ENCODE measurements around the gene GUCA1A. TPM values are rescaled to one million over a fixed set of nuclear protein-coding genes. Genes with fewer than 3 reads are reported as not detected.
"Not testable (repeated sequence)": the region's sequence is repeated elsewhere in the genome, so short reads cannot be mapped to it uniquely, and the experiment has no call there.

The GUCA1A gene
- total RNA-seq, 1 donor from 2014 or later, result not detected

DNA sequence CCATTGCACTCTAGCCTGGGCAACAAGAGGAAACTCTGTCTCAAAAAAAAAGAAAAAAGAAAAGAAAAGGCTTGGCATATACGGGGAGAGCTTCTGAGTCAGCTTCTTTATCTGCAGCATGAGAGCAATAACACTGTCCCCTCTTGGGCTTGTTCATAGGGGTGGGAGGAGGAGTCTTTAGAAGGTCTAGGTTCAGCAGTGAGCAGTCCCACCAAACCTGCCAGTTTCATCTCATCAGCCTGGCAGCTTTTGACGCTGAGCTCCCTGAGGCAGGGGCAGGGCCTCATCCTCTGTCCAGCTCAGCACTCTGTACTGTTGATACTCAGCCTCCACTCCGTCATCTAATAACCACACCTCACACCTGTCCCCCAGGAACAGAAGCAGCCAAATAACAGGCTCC, 25.1 kb upstream of the GUCA1A start:
- H3K4me3 ChIP-seq, result no peak overlapping the region
- H3K27ac ChIP-seq, result no peak overlapping the region
- TF ChIP-seq, protein P1, sequence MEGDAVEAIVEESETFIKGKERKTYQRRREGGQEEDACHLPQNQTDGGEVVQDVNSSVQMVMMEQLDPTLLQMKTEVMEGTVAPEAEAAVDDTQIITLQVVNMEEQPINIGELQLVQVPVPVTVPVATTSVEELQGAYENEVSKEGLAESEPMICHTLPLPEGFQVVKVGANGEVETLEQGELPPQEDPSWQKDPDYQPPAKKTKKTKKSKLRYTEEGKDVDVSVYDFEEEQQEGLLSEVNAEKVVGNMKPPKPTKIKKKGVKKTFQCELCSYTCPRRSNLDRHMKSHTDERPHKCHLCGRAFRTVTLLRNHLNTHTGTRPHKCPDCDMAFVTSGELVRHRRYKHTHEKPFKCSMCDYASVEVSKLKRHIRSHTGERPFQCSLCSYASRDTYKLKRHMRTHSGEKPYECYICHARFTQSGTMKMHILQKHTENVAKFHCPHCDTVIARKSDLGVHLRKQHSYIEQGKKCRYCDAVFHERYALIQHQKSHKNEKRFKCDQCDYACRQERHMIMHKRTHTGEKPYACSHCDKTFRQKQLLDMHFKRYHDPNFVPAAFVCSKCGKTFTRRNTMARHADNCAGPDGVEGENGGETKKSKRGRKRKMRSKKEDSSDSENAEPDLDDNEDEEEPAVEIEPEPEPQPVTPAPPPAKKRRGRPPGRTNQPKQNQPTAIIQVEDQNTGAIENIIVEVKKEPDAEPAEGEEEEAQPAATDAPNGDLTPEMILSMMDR (IDR thresholded peaks at IDR 0.05), result no peak
- no peaks in the 10 kb centered on the region for H3K36me3 ChIP-seq
- ATAC-seq, result no peak
- H3K9me3 ChIP-seq, result no peaks in the 10 kb centered on the region
- peaks cover 4% of the 10 kb centered on the region for H3K27me3 ChIP-seq
- H3K4me1 ChIP-seq, result no peaks in the 10 kb centered on the region
- intact Hi-C loops (cut with DNase I), result no loop called here
- DNase-seq, result no peak

DNA sequence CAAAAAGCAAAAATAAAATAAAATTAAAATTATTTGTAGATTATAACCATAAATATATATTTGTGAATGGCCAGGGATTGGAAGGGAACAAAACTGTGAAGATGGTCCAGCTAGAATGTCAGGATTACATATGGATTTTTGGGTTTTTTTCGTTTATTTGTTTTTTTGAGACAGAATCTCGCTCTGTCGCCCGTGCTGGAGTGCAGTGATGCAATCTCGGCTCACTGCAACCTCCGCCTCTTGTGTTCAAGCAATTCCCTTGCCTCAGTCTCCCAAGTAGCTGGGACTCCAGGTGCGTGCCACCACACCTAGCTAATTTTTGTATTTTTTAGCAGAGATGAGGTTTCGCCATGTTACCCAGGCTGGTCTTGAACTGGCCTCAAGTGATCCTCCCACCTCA, 22.9 kb upstream of the GUCA1A start:
- no peaks in the 10 kb centered on the region for H3K27me3 ChIP-seq
- ATAC-seq (no peak), DNase-seq (no peak)
- no peak overlapping the region for H3K27ac ChIP-seq
- no peaks in the 10 kb centered on the region for H3K9me3 ChIP-seq
- H3K36me3 ChIP-seq, result no peaks in the 10 kb centered on the region
- no peaks in the 10 kb centered on the region for H3K4me1 ChIP-seq
- no peak overlapping the region for H3K4me3 ChIP-seq
- intact Hi-C loops (cut with DNase I), result no loop called here
- TF ChIP-seq, protein P1 (IDR thresholded peaks at IDR 0.05), result no peak

DNA sequence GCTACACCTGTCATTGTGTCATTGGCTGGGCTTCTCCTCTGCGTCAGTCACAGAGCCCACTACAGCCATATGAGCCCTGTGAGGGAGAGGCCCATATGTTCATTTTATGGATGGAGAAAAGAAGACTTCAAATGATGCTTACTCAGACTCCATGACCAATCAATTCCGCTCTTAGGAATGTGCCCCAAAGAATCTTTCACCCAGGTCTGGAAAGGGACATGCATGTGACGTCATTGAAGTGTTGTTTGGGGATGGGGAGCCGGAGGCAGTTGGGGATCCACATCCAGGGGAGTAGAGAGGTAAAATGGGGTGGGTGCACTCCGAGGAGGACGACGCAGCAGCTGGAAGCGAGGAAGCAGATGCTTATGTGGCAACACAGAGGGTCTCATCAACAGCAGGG, 21.1 kb upstream of the GUCA1A start:
- no peaks in the 10 kb centered on the region for H3K27me3 ChIP-seq
- TF ChIP-seq, protein P1 (IDR thresholded peaks at IDR 0.05), result no peak
- no peaks in the 10 kb centered on the region for H3K4me1 ChIP-seq
- H3K4me3 ChIP-seq, result no peak overlapping the region
- no peak overlapping the region for H3K27ac ChIP-seq
- H3K36me3 ChIP-seq, result no peaks in the 10 kb centered on the region
- intact Hi-C loops (cut with DNase I), result no loop called here
- no peaks in the 10 kb centered on the region for H3K9me3 ChIP-seq
- no peak for DNase-seq
- ATAC-seq, result no peak

DNA sequence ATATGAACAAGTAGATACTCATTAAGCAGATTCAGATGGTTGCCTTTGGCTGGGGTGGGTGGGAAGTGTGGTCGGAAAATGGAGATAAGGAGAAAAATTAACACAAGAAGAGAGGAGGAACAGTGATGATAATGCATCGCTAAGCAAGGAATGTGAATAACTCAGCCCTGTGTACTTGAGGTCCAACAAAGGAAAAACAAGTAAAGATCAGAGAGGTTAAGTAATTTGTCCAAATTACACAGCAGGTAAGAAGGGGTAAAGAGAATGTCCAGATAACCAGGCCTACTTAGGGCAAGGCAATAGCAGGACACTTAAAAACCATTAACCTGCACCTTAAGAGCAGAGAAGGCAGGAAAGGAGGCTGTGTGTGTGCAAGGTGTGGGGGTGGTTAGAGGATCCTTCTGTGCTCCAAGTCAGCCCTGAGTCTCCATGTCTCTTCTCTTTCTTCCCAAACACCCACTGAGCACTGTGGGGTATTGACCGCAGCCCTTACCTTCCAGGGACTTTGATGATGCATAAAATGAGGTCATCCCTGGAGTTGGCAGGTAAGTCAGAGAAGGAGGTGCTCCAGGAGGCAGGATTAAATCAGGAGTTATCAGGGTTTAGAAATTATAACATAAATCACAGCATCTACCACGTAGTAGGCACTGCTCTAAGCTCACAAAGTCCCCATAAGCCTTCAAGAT, 20.5 kb upstream of the GUCA1A start:
- ATAC-seq; H3K4me3 ChIP-seq; H3K4me1 ChIP-seq; intact Hi-C loops (cut with DNase I); H3K27ac ChIP-seq; DNase-seq; H3K9me3 ChIP-seq; H3K27me3 ChIP-seq; H3K36me3 ChIP-seq: not testable (repeated sequence)

DNA sequence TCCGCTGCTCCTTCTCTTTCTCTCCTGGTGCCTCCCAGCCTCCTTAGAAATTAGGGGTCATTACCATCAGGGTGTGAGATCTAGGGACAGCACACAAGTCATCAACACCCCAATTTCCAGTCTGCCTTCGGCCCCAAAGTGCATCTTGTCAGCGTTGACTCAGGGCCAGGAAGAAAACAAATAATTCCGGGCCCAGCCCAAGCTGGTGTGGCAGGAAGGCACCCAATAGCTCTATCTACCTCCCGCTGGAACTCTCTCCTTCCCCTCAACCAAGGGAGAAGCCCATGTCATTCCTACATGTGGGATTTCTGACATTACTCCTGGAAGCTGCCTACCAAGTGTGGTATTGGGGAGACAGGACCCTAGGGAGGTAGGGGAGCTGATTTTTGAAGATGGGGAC, 19.2 kb upstream of the GUCA1A start:
- intact Hi-C loops (cut with DNase I), result no loop called here
- no peak for ATAC-seq

DNA sequence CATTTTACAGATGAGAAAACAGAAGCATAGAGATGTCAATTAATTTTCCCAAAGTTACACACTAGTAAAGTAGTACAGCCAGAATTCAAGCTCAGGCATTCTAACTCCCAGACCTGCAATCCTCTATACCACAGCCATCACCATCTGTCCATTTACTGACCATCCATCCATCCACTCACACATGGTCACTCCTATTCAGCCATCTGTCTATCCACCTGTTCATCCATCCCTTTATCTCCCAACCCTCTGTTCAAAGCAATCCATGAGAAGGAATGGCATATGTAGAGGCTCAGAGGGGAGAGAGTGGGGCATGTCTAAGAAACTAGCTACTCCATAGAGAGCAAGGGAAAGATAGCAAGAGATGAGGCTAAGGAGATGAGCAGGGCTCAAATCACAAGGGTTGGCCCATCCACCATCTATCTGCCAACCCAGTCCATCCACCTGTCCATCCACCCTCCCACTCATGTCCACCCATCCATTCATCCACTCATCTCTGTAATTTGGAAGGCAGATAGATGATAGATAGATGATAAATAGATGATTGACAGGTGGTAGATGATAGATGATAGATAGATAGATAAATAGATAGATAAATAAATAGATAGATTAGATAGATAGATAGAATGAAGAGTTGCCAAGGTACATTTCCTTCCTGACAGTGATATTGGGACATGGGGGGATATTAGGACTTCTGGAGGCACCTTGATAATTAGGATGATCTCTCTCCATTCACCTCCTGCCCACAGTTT, 18.5 kb upstream of the GUCA1A start:
- TF ChIP-seq, protein P1 (IDR thresholded peaks at IDR 0.05), result no peak
- Histone ChIP-seq H3K27ac (no peak overlapping the region), H3K4me3 (no peak overlapping the region), H3K36me3 (no peaks in the 10 kb centered on the region), H3K27me3 (no peaks in the 10 kb centered on the region), H3K9me3 (no peaks in the 10 kb centered on the region), H3K4me1 (no peaks in the 10 kb centered on the region)
- ATAC-seq (no peak), DNase-seq (no peak)
- intact Hi-C loops (cut with DNase I), result no loop called here

More for the DNA sequence above, 19.2 kb upstream of the GUCA1A start:
- Histone ChIP-seq H3K4me3 (no peak overlapping the region), H3K27me3 (no peaks in the 10 kb centered on the region), H3K27ac (no peak overlapping the region), H3K36me3 (no peaks in the 10 kb centered on the region), H3K4me1 (no peaks in the 10 kb centered on the region), H3K9me3 (no peaks in the 10 kb centered on the region)
- DNase-seq, result no peak
- TF ChIP-seq, protein P1 (IDR thresholded peaks at IDR 0.05), result no peak

All from upper lobe of right lung (tissue), 1 donor.